Neural progenitor cell (in vitro differentiated cells): ENCODE data around the gene B4GALNT3. TPM values are rescaled to one million over a fixed set of nuclear protein-coding genes. Genes with fewer than 3 reads are reported as not detected.

ENCODE experiments used
- DNase-seq: peaks from one replicate; pipeline ENCODE4 v3.0.0-alpha.2; 2016; ENCODE audit warnings: low spot score
- H2AFZ ChIP-seq: fragments of 200-600 bp; sonication (generic); replicated peaks from 2 replicates; pipeline ENCODE4 v1.6.1; 2016; ENCODE audit warnings: antibody characterized with exemption
- H3F3A ChIP-seq: fragments of 200-600 bp; sonication (generic); 2 replicates; pipeline ENCODE4 v1.6.1; 2016; ENCODE audit warnings: antibody characterized with exemption, low read depth
- H3K27ac ChIP-seq: fragments of 200-600 bp; sonication (generic); 2 replicates; pipeline ENCODE4 v1.5.1; 2016; ENCODE audit warnings: mild to moderate bottlenecking
- H3K27me3 ChIP-seq: fragments of 200-600 bp; sonication (generic); 2 replicates; pipeline ENCODE4 v1.6.1; 2016; ENCODE audit warnings: mild to moderate bottlenecking, moderate library complexity
- H3K36me3 ChIP-seq: fragments of 200-600 bp; sonication (generic); 2 replicates; pipeline ENCODE4 v1.5.1; 2016
- H3K4me1 ChIP-seq: fragments of 200-600 bp; sonication (generic); 2 replicates; pipeline ENCODE4 v1.6.1; 2016; ENCODE audit warnings: mixed run types
- H3K4me2 ChIP-seq: fragments of 200-600 bp; sonication (generic); 2 replicates; pipeline ENCODE4 v1.6.1; 2016
- H3K4me3 ChIP-seq: fragments of 200-600 bp; sonication (generic); 2 replicates; pipeline ENCODE4 v1.5.1; 2016
- H3K79me2 ChIP-seq: fragments of 200-600 bp; sonication (generic); 2 replicates; pipeline ENCODE4 v1.6.1; 2016; ENCODE audit warnings: low read depth
- H3K9ac ChIP-seq: fragments of 200-600 bp; sonication (generic); 2 replicates; pipeline ENCODE4 v1.6.1; 2016
- H3K9me3 ChIP-seq: fragments of 200-600 bp; sonication (generic); 2 replicates; pipeline ENCODE4 v1.5.1; 2016; ENCODE audit warnings: low read depth
- H4K20me1 ChIP-seq: fragments of 200-600 bp; sonication (generic); 2 replicates; pipeline ENCODE4 v1.6.1; 2016; ENCODE audit warnings: low read depth
- H3K27ac Mint-ChIP-seq: 3 replicates; pipeline ENCODE4 v1.8.0; 2021; ENCODE audit warnings: mixed read lengths
- H3K27me3 Mint-ChIP-seq: 2 replicates; pipeline ENCODE4 v1.8.0; 2022; ENCODE audit warnings: low read depth, mild to moderate bottlenecking, inconsistent platforms, moderate library complexity, mixed read lengths; ENCODE audit not compliant: insufficient read depth
- H3K36me3 Mint-ChIP-seq: 3 replicates; pipeline ENCODE4 v1.8.0; 2021; ENCODE audit warnings: mixed read lengths
- H3K4me1 Mint-ChIP-seq: 3 replicates; pipeline ENCODE4 v1.8.0; 2021; ENCODE audit warnings: mixed read lengths
- H3K4me3 Mint-ChIP-seq: 3 replicates; pipeline ENCODE4 v1.8.0; 2021; ENCODE audit warnings: mild to moderate bottlenecking, moderate library complexity, mixed read lengths
- H3K9me3 Mint-ChIP-seq: 3 replicates; pipeline ENCODE4 v1.8.0; 2020; ENCODE audit warnings: mixed read lengths
- CTCF ChIP-seq: fragments of 200-600 bp; sonication (generic); IDR thresholded peaks from 2 replicates; pipeline ENCODE4 v1.5.1; 2017; ENCODE audit warnings: antibody characterized with exemption, mild to moderate bottlenecking
- EZH2 ChIP-seq: fragments of 200-600 bp; sonication (generic); IDR thresholded peaks from 2 replicates; pipeline ENCODE4 v1.6.1; 2017; ENCODE audit warnings: antibody characterized with exemption, mild to moderate bottlenecking, moderate library complexity
- EZH2phosphoT487 ChIP-seq: fragments of 200-600 bp; sonication (generic); IDR thresholded peaks from 2 replicates; pipeline ENCODE4 v1.6.1; 2017; ENCODE audit warnings: antibody characterized with exemption
- total RNA-seq: library from RNA; depleted of rRNA; stranded (reverse); fragments of >200 nt; gene quantifications from 2 replicates; pipeline ENCODE4 v1.2.3, GENCODE V29; 2015; ENCODE audit warnings: low replicate concordance

B4GALNT3 gene
- total RNA-seq, 1 donor from 2014 or later, result 29.0 TPM

GRCh38 chr12:561908-562593 is 102.3 kb downstream of the B4GALNT3 start:
- Mint-ChIP-seq H3K4me1 (peaks cover 22% of the 10 kb centered on the region), H3K27me3 (peaks cover 12% of the 10 kb centered on the region), H3K27ac (no peak overlapping the region), H3K4me3 (no peak overlapping the region), H3K36me3 (no peaks in the 10 kb centered on the region), H3K9me3 (no peaks in the 10 kb centered on the region)
- TF ChIP-seq EZH2phosphoT487 (no peak), CTCF (no peak), EZH2 (no peak)
- H3K9ac ChIP-seq, result no peak overlapping the region
- no peak overlapping the region for H3K4me2 ChIP-seq
- H4K20me1 ChIP-seq, result no peaks in the 10 kb centered on the region
- no peak for DNase-seq
- no peaks in the 10 kb centered on the region for H3K27me3 ChIP-seq
- H2AFZ ChIP-seq, result no peak overlapping the region
- no peak overlapping the region for H3K4me3 ChIP-seq
- H3F3A ChIP-seq, result no peaks in the 10 kb centered on the region
- no peaks in the 10 kb centered on the region for H3K79me2 ChIP-seq
- H3K36me3 ChIP-seq, result no peaks in the 10 kb centered on the region
- no peak overlapping the region for H3K27ac ChIP-seq
- H3K9me3 ChIP-seq, result no peaks in the 10 kb centered on the region
- peaks cover 4% of the 10 kb centered on the region for H3K4me1 ChIP-seq

- Mint-ChIP-seq H3K4me3 (no peak overlapping the region), H3K4me1 (peaks cover 20% of the 10 kb centered on the region), H3K27me3 (peaks cover 16% of the 10 kb centered on the region), H3K9me3 (no peaks in the 10 kb centered on the region), H3K36me3 (no peaks in the 10 kb centered on the region), H3K27ac (no peak overlapping the region)
- no peaks in the 10 kb centered on the region for H3K9me3 ChIP-seq
- no peak overlapping the region for H3K27ac ChIP-seq
- no peak for DNase-seq
- H4K20me1 ChIP-seq, result no peaks in the 10 kb centered on the region
- H3K79me2 ChIP-seq, result no peaks in the 10 kb centered on the region
- H3F3A ChIP-seq, result no peaks in the 10 kb centered on the region
- no peaks in the 10 kb centered on the region for H3K36me3 ChIP-seq
- H3K4me3 ChIP-seq, result no peak overlapping the region
- peaks cover 4% of the 10 kb centered on the region for H3K4me1 ChIP-seq
- no peaks in the 10 kb centered on the region for H3K27me3 ChIP-seq
- no peak overlapping the region for H3K4me2 ChIP-seq
- H2AFZ ChIP-seq, result no peak overlapping the region
- H3K9ac ChIP-seq, result no peak overlapping the region
- TF ChIP-seq EZH2 (no peak), EZH2phosphoT487 (no peak), CTCF (no peak)
Observed at GRCh38 chr12:562634-563033, 102.9 kb downstream of the B4GALNT3 start.

GRCh38 chr12:563250-563781 is 103.6 kb downstream of the B4GALNT3 start:
- no peak overlapping the region for H3K4me3 ChIP-seq
- DNase-seq, result no peak
- H3K36me3 Mint-ChIP-seq, result no peaks in the 10 kb centered on the region
- TF ChIP-seq EZH2, result no peak
- TF ChIP-seq EZH2phosphoT487, result no peak
- TF ChIP-seq CTCF, result no peak
- H2AFZ ChIP-seq, result no peak overlapping the region
- H3K27me3 Mint-ChIP-seq, result peaks cover 16% of the 10 kb centered on the region
- H3K4me1 Mint-ChIP-seq, result peaks cover 15% of the 10 kb centered on the region
- H3K79me2 ChIP-seq, result no peaks in the 10 kb centered on the region
- H3K27ac Mint-ChIP-seq, result no peak overlapping the region
- H3K9me3 ChIP-seq, result no peaks in the 10 kb centered on the region
- H3K4me3 Mint-ChIP-seq, result no peak overlapping the region
- no peaks in the 10 kb centered on the region for H3K9me3 Mint-ChIP-seq
- H4K20me1 ChIP-seq, result no peaks in the 10 kb centered on the region
- H3K27me3 ChIP-seq, result no peaks in the 10 kb centered on the region
- no peaks in the 10 kb centered on the region for H3F3A ChIP-seq
- H3K4me1 ChIP-seq, result peaks cover 4% of the 10 kb centered on the region
- no peak overlapping the region for H3K9ac ChIP-seq
- no peak overlapping the region for H3K27ac ChIP-seq
- no peaks in the 10 kb centered on the region for H3K36me3 ChIP-seq
- no peak overlapping the region for H3K4me2 ChIP-seq
